Lung (tissue), 12 donors: ENCODE results near the gene C8A. TPM values are rescaled to one million over a fixed set of nuclear protein-coding genes. Genes with fewer than 3 reads are reported as not detected.

Experiments used
- ATAC-seq: fragments of 200-7000 bp; cut with Tn5 transposase; one replicate; pipeline ENCODE4 v1.9.1; 2020; ENCODE audit warnings: moderate number of reproducible peaks; ENCODE audit not compliant: insufficient read depth, low FRiP score
- DNase-seq, 3 donors: peaks; one replicate each; pipeline ENCODE4 v3.0.0-alpha.2; 2013 to 2017
- H3K27ac ChIP-seq, 2 donors: one replicate each; pipeline ENCODE4 v1.5.1; 2013; ENCODE audit warnings: mild to moderate bottlenecking in 2 of 2, moderate library complexity in 2 of 2, control low read depth in 1 of 2, inconsistent platforms in 1 of 2, low read depth in 1 of 2, low read length in 1 of 2
- H3K27me3 ChIP-seq, 3 donors: one replicate each; pipeline ENCODE4 v1.5.1; 2013; ENCODE audit warnings: low read length in 2 of 3; ENCODE audit not compliant: control insufficient read depth in 3 of 3, insufficient read depth in 3 of 3
- H3K36me3 ChIP-seq, 4 donors: one replicate each; pipeline ENCODE4 v1.5.1; 2013; ENCODE audit warnings: low read length in 4 of 4, mild to moderate bottlenecking in 1 of 4, moderate library complexity in 1 of 4; ENCODE audit not compliant: control insufficient read depth in 4 of 4, insufficient read depth in 4 of 4
- H3K4me1 ChIP-seq, 5 donors: one replicate each; pipeline ENCODE4 v1.5.1; 2013; ENCODE audit warnings: low read length in 5 of 5, mild to moderate bottlenecking in 2 of 5, moderate library complexity in 1 of 5; ENCODE audit not compliant: control insufficient read depth in 5 of 5, insufficient read depth in 5 of 5
- H3K4me3 ChIP-seq: one replicate; pipeline ENCODE4 v1.5.1; 2013; ENCODE audit warnings: mild to moderate bottlenecking, control low read depth, moderate library complexity
- H3K9ac ChIP-seq, 2 donors: one replicate each; pipeline ENCODE4 v1.5.1; 2013; ENCODE audit warnings: low read length in 2 of 2, control low read depth in 1 of 2; ENCODE audit not compliant: insufficient read depth in 1 of 2
- H3K9me3 ChIP-seq, 4 donors: one replicate each; pipeline ENCODE4 v1.5.1; 2013; ENCODE audit warnings: low read length in 3 of 4, mild to moderate bottlenecking in 1 of 4, moderate library complexity in 1 of 4; ENCODE audit not compliant: control insufficient read depth in 4 of 4, insufficient read depth in 3 of 4
- WGBS, 2 donors: extraction: QIAGEN DNeasy Blood & Tissue Kit; methylation state at CpG; one replicate each; pipeline ENCODE4 v1.1.7; 2013; 5-methylcytosine and 5-hydroxymethylcytosine counted together
- polyA plus RNA-seq, 2 donors: library from polyadenylated mRNA; stranded (reverse); fragments of 200-250 nt; gene quantifications; one replicate each; pipeline ENCODE4 v1.2.1, GENCODE V29; 2013
- total RNA-seq, 2 donors: library from RNA; depleted of rRNA in 1 of 2; stranded (reverse); fragments of >200 nt in 1 of 2; gene quantifications; one replicate each; pipeline ENCODE4 v1.2.1, GENCODE V29; 2014 to 2021
- TF ChIP-seq, protein P1 (sequence below): IDR thresholded peaks from 2 replicates; pipeline ENCODE4 v1.5.1; 2012; ENCODE audit warnings: mild to moderate bottlenecking; ENCODE audit errors: control extremely low read depth, extremely low read depth
- donor health status: control.
- donor health status: control.
- donor health status: Bipolar disorder and iron deficiency.
- donor health status: healthy.
- donor health status: DM: yes; HTN: yes; CAD: no.

C8A gene
- total and polyA plus RNA-seq, 4 donors, result 0.12 to 1.4 TPM; not detected in 2

GRCh38 chr1:56922070-56922469 lies 67.5 kb downstream of the C8A start:
- Histone ChIP-seq H3K36me3 (no peaks in the 10 kb centered on the region), H3K9ac (no peak overlapping the region), H3K27ac (no peak overlapping the region), H3K4me3 (no peak overlapping the region), H3K4me1 (peaks cover 0 to 4% (median 0%) of the 10 kb centered on the region in 5 donors), H3K27me3 (no peaks in the 10 kb centered on the region), H3K9me3 (peaks cover 0 to 5% (median 0%) of the 10 kb centered on the region in 4 donors)
- ATAC-seq, result no peak
- WGBS, 2 donors, result 63 to 84% methylated on average over 4 of the region's 4 CpGs
- no peak for DNase-seq
- TF ChIP-seq, protein P1, sequence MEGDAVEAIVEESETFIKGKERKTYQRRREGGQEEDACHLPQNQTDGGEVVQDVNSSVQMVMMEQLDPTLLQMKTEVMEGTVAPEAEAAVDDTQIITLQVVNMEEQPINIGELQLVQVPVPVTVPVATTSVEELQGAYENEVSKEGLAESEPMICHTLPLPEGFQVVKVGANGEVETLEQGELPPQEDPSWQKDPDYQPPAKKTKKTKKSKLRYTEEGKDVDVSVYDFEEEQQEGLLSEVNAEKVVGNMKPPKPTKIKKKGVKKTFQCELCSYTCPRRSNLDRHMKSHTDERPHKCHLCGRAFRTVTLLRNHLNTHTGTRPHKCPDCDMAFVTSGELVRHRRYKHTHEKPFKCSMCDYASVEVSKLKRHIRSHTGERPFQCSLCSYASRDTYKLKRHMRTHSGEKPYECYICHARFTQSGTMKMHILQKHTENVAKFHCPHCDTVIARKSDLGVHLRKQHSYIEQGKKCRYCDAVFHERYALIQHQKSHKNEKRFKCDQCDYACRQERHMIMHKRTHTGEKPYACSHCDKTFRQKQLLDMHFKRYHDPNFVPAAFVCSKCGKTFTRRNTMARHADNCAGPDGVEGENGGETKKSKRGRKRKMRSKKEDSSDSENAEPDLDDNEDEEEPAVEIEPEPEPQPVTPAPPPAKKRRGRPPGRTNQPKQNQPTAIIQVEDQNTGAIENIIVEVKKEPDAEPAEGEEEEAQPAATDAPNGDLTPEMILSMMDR, result no peak

DNA sequence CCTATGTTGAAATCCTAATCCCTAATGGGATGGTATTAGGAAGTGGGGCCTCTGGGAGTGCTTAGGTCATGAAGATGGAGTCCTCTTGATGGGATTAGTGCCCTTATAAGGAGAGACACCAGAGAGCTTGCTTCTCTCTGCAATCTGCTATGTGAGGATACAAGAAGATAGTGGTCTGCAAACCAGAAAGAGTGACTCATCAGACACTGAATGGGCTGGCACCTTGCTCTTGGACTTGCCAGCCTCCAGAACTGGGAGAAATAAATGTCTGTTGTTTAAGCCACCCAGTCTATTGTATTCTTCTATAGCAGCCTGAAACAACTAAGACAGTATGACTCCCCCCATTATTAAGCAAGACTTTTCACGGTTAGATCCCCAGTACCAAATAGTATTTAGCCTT lies 67.9 kb downstream of the C8A start:
- TF ChIP-seq, protein P1, result no peak
- H3K27me3 ChIP-seq, result no peaks in the 10 kb centered on the region
- DNase-seq, result no peak
- no peak overlapping the region for H3K4me3 ChIP-seq
- H3K9me3 ChIP-seq, result peaks cover 0 to 5% (median 0%) of the 10 kb centered on the region in 4 donors
- ATAC-seq, result no peak
- H3K9ac ChIP-seq, result no peak overlapping the region
- H3K27ac ChIP-seq, result no peak overlapping the region
- peaks cover 0 to 4% (median 0%) of the 10 kb centered on the region in 5 donors for H3K4me1 ChIP-seq
- 87% methylated on average over 1 of the region's 1 CpG for WGBS, 2 donors
- no peaks in the 10 kb centered on the region for H3K36me3 ChIP-seq

GRCh38 chr1:56923201-56923600 lies 68.6 kb downstream of the C8A start:
- peaks cover 0 to 4% (median 0%) of the 10 kb centered on the region in 5 donors for H3K4me1 ChIP-seq
- no peak overlapping the region for H3K4me3 ChIP-seq
- ATAC-seq, result no peak
- no peaks in the 10 kb centered on the region for H3K36me3 ChIP-seq
- no peak for DNase-seq
- WGBS, 2 donors, result 33 to 83% methylated on average over 3 of the region's 3 CpGs
- no peak overlapping the region for H3K27ac ChIP-seq
- H3K9me3 ChIP-seq, result peaks cover 0 to 7% (median 0%) of the 10 kb centered on the region in 4 donors
- H3K9ac ChIP-seq, result no peak overlapping the region
- TF ChIP-seq, protein P1, result no peak
- no peaks in the 10 kb centered on the region for H3K27me3 ChIP-seq

GRCh38 chr1:56924116-56924515 lies 69.5 kb downstream of the C8A start:
- H3K27me3 ChIP-seq, result no peaks in the 10 kb centered on the region
- WGBS, 2 donors, result 78 to 83% methylated on average over 5 of the region's 5 CpGs
- no peak overlapping the region for H3K27ac ChIP-seq
- H3K36me3 ChIP-seq, result no peaks in the 10 kb centered on the region
- H3K9ac ChIP-seq, result no peak overlapping the region
- peaks cover 0 to 4% (median 0%) of the 10 kb centered on the region in 5 donors for H3K4me1 ChIP-seq
- no peak for DNase-seq
- TF ChIP-seq, protein P1, result no peak
- H3K9me3 ChIP-seq, result peaks cover 0 to 9% (median 0%) of the 10 kb centered on the region in 4 donors
- no peak for ATAC-seq
- H3K4me3 ChIP-seq, result no peak overlapping the region
